Stromal cell of bone marrow (primary cell): ENCODE data around the gene QARS1.
A peak's percentile ranks its signal among the peaks of the same experiment; 100 is the strongest.

ENCODE experiments used
- DNase-seq: peaks from one replicate; pipeline ENCODE4 v3.0.0-alpha.2; 2012; ENCODE audit warnings: low read depth

Gene QARS1

GRCh38 chr3:49104427-49105291 is at the start of gene QARS1:
QARS1 (minus strand) TSS chr3:49104757; CDS start chr3:49104733, 24 bp downstream.
- DNase-seq: peak; percentile 90

GRCh38 chr3:49153349-49153912 is 48.9 kb upstream of the QARS1 start:
- no peak for DNase-seq

GRCh38 chr3:49151610-49152009 is 47.1 kb upstream of the QARS1 start:
- DNase-seq: no peak

- DNase-seq: no peak
Measured at GRCh38 chr3:49148159-49148558, 43.6 kb upstream of the QARS1 start.

- no peak for DNase-seq
Measured at GRCh38 chr3:49140080-49140479, 35.5 kb upstream of the QARS1 start.

GRCh38 chr3:49135499-49135898 is 30.9 kb upstream of the QARS1 start:
- no peak for DNase-seq

GRCh38 chr3:49134471-49135265 is 30.1 kb upstream of the QARS1 start:
- DNase-seq: no peak

- peak; percentile 82 for DNase-seq
Measured at GRCh38 chr3:49133226-49133951, 28.8 kb upstream of the QARS1 start.

GRCh38 chr3:49132437-49133225 is 28.1 kb upstream of the QARS1 start, which contains the start of gene LAMB2:
LAMB2 (minus strand) TSS chr3:49133050; CDS start chr3:49132867, 183 bp downstream.
- DNase-seq: peak; percentile 69

GRCh38 chr3:49132073-49132436 is 27.5 kb upstream of the QARS1 start:
- DNase-seq: no peak

- DNase-seq: no peak
Measured at GRCh38 chr3:49131576-49131975, 27.0 kb upstream of the QARS1 start.

GRCh38 chr3:49131040-49131439 is 26.5 kb upstream of the QARS1 start:
- DNase-seq: no peak

GRCh38 chr3:49124991-49125670 is 20.6 kb upstream of the QARS1 start:
- no peak for DNase-seq

- DNase-seq: no peak
Measured at GRCh38 chr3:49124203-49124602, 19.6 kb upstream of the QARS1 start.

GRCh38 chr3:49123687-49124086 is 19.1 kb upstream of the QARS1 start:
- no peak for DNase-seq

- DNase-seq: no peak
Measured at GRCh38 chr3:49122886-49123545, 18.5 kb upstream of the QARS1 start.

GRCh38 chr3:49122451-49122850 is 17.9 kb upstream of the QARS1 start:
- DNase-seq: no peak

GRCh38 chr3:49122022-49122421 is 17.5 kb upstream of the QARS1 start:
- no peak for DNase-seq

- DNase-seq: no peak
Measured at GRCh38 chr3:49121132-49121736, 16.7 kb upstream of the QARS1 start.
